ENCODE results near the gene PPP1R3E.
A peak's percentile ranks its signal among the peaks of the same experiment; 100 is the strongest.

Gene PPP1R3E

GRCh38 chr14:23324993-23325392 lies 22.3 kb upstream of the PPP1R3E start:
- no peak overlapping the region for H3K4me3 ChIP-seq (IDR thresholded peaks at IDR 0.05; ENCODE audit: insufficient read depth, low read depth, low read length)
- H3K27ac ChIP-seq = no peak overlapping the region

GRCh38 chr14:23324455-23324846 lies 21.8 kb upstream of the PPP1R3E start:
- TF ChIP-seq CTCF (conservative IDR thresholded peaks at IDR 0.05; ENCODE audit: low read depth, low read length) = no peak
- H3K36me3 ChIP-seq (ENCODE audit: insufficient read depth) = no peaks in the 10 kb centered on the region
- peaks cover 40% of the 10 kb centered on the region for H3K4me1 ChIP-seq (ENCODE audit: low read depth, poor library complexity, severe bottlenecking)
- no peak overlapping the region for H3K4me3 ChIP-seq (IDR thresholded peaks at IDR 0.05; ENCODE audit: insufficient read depth, low read depth, low read length)
- H2AFZ ChIP-seq (ENCODE audit: low read depth) = no peak overlapping the region
- H3K27me3 ChIP-seq (ENCODE audit: insufficient read depth, low read depth) = no peaks in the 10 kb centered on the region
- H4K20me1 ChIP-seq (ENCODE audit: insufficient read depth) = no peaks in the 10 kb centered on the region
- H3K27ac ChIP-seq = no peak overlapping the region
- no peak overlapping the region for H3K4me2 ChIP-seq
- H3K79me2 ChIP-seq (ENCODE audit: insufficient read depth, low read depth) = peaks cover 25% of the 10 kb centered on the region
- H3K9ac ChIP-seq = no peak overlapping the region

More at GRCh38 chr14:23324993-23325392, 22.3 kb upstream of the PPP1R3E start:
- no peaks in the 10 kb centered on the region for H4K20me1 ChIP-seq (ENCODE audit: insufficient read depth)
- H3K4me2 ChIP-seq = no peak overlapping the region
- TF ChIP-seq CTCF (conservative IDR thresholded peaks at IDR 0.05; ENCODE audit: low read depth, low read length) = no peak
- no peaks in the 10 kb centered on the region for H3K27me3 ChIP-seq (ENCODE audit: insufficient read depth, low read depth)
- peaks cover 40% of the 10 kb centered on the region for H3K4me1 ChIP-seq (ENCODE audit: low read depth, poor library complexity, severe bottlenecking)
- H3K79me2 ChIP-seq (ENCODE audit: insufficient read depth, low read depth) = peaks cover 25% of the 10 kb centered on the region
- no peaks in the 10 kb centered on the region for H3K36me3 ChIP-seq (ENCODE audit: insufficient read depth)
- H2AFZ ChIP-seq (ENCODE audit: low read depth) = no peak overlapping the region
- no peak overlapping the region for H3K9ac ChIP-seq

- Histone ChIP-seq H3K9ac (no peak overlapping the region), H3K4me2 (no peak overlapping the region), H3K4me1 (ENCODE audit: low read depth, poor library complexity, severe bottlenecking) (peaks cover 40% of the 10 kb centered on the region), H3K27ac (no peak overlapping the region), H3K4me3 (IDR thresholded peaks at IDR 0.05; ENCODE audit: insufficient read depth, low read depth, low read length) (no peak overlapping the region), H3K36me3 (ENCODE audit: insufficient read depth) (no peaks in the 10 kb centered on the region), H3K79me2 (ENCODE audit: insufficient read depth, low read depth) (peaks cover 25% of the 10 kb centered on the region), H3K27me3 (ENCODE audit: insufficient read depth, low read depth) (no peaks in the 10 kb centered on the region), H4K20me1 (ENCODE audit: insufficient read depth) (no peaks in the 10 kb centered on the region), H2AFZ (ENCODE audit: low read depth) (no peak overlapping the region)
- TF ChIP-seq CTCF (conservative IDR thresholded peaks at IDR 0.05; ENCODE audit: low read depth, low read length) = no peak
Measured at GRCh38 chr14:23323838-23324454, 21.3 kb upstream of the PPP1R3E start.

GRCh38 chr14:23322568-23323517 lies 20.2 kb upstream of the PPP1R3E start:
- H3K4me3 ChIP-seq (IDR thresholded peaks at IDR 0.05; ENCODE audit: insufficient read depth, low read depth, low read length) = no peak overlapping the region
- peaks cover 38% of the 10 kb centered on the region for H3K4me1 ChIP-seq (ENCODE audit: low read depth, poor library complexity, severe bottlenecking)
- H2AFZ ChIP-seq (ENCODE audit: low read depth) = no peak overlapping the region
- no peaks in the 10 kb centered on the region for H4K20me1 ChIP-seq (ENCODE audit: insufficient read depth)
- no peak for TF ChIP-seq CTCF (conservative IDR thresholded peaks at IDR 0.05; ENCODE audit: low read depth, low read length)
- H3K27me3 ChIP-seq (ENCODE audit: insufficient read depth, low read depth) = no peaks in the 10 kb centered on the region
- peak overlapping the region; percentile 71 for H3K27ac ChIP-seq
- H3K4me2 ChIP-seq = peak overlapping the region; percentile 87
- peak overlapping the region; percentile 78 for H3K9ac ChIP-seq
- peaks cover 25% of the 10 kb centered on the region for H3K79me2 ChIP-seq (ENCODE audit: insufficient read depth, low read depth)
- H3K36me3 ChIP-seq (ENCODE audit: insufficient read depth) = no peaks in the 10 kb centered on the region

Data from KMS-11 (cell line).